Measurements from ENCODE around the gene IGBP1. TPM values are rescaled to one million over a fixed set of nuclear protein-coding genes. Genes with fewer than 3 reads are reported as not detected.

IGBP1 gene
- total RNA-seq, 1 experiment from 2014 or later = 35.2 TPM

DNA sequence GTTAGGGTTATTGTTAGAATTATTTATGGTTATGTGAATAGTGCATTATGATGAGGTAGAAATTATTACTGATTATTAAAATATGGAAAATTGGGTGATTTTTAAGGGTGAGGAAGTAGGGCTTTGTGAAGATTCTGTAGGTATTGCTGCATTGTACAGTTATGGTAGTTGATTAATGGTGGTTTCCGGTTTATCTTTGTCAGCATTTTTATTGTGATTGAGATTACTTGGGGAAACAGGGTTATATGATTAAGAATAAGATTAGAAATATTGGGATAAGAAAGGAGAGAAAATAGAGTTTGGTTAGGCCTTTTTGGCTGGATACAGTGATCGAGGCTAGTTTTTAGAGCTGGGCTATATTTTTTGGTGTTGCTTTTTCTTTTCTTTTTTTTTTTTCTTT lies 8.6 kb upstream of the IGBP1 start:
- no TSS peak for BruUV-seq (replicated peaks)
- CTCF ChIA-PET = no interaction called here

DNA sequence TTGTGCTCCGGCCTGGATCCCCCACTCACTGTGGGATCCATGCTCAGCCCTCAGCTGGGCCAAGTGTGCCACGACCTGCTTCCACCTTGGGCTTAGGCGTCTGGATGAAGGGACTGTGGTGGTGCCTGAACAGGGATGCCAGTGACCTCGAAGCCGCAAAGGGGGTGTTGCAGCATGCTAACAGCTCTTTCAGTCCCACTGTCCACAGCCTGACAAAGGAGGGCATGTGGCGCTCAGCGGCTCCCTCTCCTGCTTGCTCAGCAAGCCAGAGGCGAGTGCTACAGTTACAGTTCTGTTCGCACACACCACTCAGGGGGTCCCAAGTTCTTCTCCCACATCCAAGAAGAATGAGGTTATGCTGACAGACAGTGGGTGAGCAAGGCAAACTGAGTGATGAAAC lies 5.2 kb upstream of the IGBP1 start:
- H3K9me3 ChIP-seq (ENCODE audit: low read depth, low read length, poor library complexity, severe bottlenecking) = no peaks in the 10 kb centered on the region
- H3K36me3 ChIP-seq (ENCODE audit: insufficient read depth, low read length, poor library complexity, severe bottlenecking) = no peaks in the 10 kb centered on the region
- H3K4me1 ChIP-seq (ENCODE audit: insufficient read depth, low read length, poor library complexity, severe bottlenecking) = no peaks in the 10 kb centered on the region
- no TSS peak for BruUV-seq (replicated peaks)
- no peaks in the 10 kb centered on the region for H3K27me3 ChIP-seq (replicated peaks; ENCODE audit: insufficient read depth, low read depth, low read length, poor library complexity)
- intact Hi-C loops (cut with micrococcal nuclease; ENCODE audit: unreplicated experiment) = no loop called here
- H3K4me3 ChIP-seq (ENCODE audit: low read depth, low read length, poor library complexity, severe bottlenecking) = no peak overlapping the region
- no peak overlapping the region for H3K27ac ChIP-seq (ENCODE audit: low read depth, low read length, poor library complexity, severe bottlenecking)
- no peak for DNase-seq (ENCODE audit: low spot score)
- TF ChIP-seq EZH2 (IDR thresholded peaks at IDR 0.05; ENCODE audit: borderline replicate concordance, low read depth, low read length, poor library complexity, severe bottlenecking) = no peak
- TF ChIP-seq CTCF (conservative IDR thresholded peaks at IDR 0.05; ENCODE audit: low read depth, low read length) = no peak
- POLR2A ChIA-PET (ENCODE audit: low non-redundant PET) = no interaction called here
- CTCF ChIA-PET = no interaction called here

More for the DNA sequence above, 8.6 kb upstream of the IGBP1 start:
- H3K27ac ChIP-seq (ENCODE audit: low read depth, low read length, poor library complexity, severe bottlenecking) = no peak overlapping the region
- DNase-seq (ENCODE audit: low spot score) = no peak
- no peaks in the 10 kb centered on the region for H3K4me1 ChIP-seq (ENCODE audit: insufficient read depth, low read length, poor library complexity, severe bottlenecking)
- no peak overlapping the region for H3K4me3 ChIP-seq (ENCODE audit: low read depth, low read length, poor library complexity, severe bottlenecking)
- no peaks in the 10 kb centered on the region for H3K9me3 ChIP-seq (ENCODE audit: low read depth, low read length, poor library complexity, severe bottlenecking)
- H3K27me3 ChIP-seq (replicated peaks; ENCODE audit: insufficient read depth, low read depth, low read length, poor library complexity) = no peaks in the 10 kb centered on the region
- no peak for TF ChIP-seq EZH2 (IDR thresholded peaks at IDR 0.05; ENCODE audit: borderline replicate concordance, low read depth, low read length, poor library complexity, severe bottlenecking)
- TF ChIP-seq CTCF (conservative IDR thresholded peaks at IDR 0.05; ENCODE audit: low read depth, low read length) = no peak
- intact Hi-C loops (cut with micrococcal nuclease; ENCODE audit: unreplicated experiment) = no loop called here
- no peaks in the 10 kb centered on the region for H3K36me3 ChIP-seq (ENCODE audit: insufficient read depth, low read length, poor library complexity, severe bottlenecking)
- POLR2A ChIA-PET (ENCODE audit: low non-redundant PET) = no interaction called here

DNA sequence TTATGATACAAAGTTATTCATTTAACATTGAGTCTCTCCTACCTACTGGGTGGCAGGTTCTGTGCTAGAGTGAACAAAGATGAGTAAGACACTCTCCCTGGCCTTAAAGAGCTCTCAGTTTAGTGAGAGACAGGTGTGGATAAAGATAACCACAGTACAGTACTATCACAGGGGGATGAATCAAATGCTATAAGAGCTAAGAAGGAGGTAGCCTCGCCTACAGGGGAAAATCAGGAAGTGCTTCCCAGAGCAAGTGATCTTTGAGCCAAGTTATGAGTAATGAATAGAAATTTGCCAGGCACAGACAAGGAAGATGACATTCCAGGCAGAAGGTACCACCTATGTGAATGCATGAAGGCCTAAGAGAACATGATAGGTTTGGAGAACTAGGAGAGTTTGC lies 3.4 kb upstream of the IGBP1 start:
- no peak for DNase-seq (ENCODE audit: low spot score)
- no peaks in the 10 kb centered on the region for H3K4me1 ChIP-seq (ENCODE audit: insufficient read depth, low read length, poor library complexity, severe bottlenecking)
- H3K36me3 ChIP-seq (ENCODE audit: insufficient read depth, low read length, poor library complexity, severe bottlenecking) = no peaks in the 10 kb centered on the region
- CTCF ChIA-PET = no interaction called here
- no peaks in the 10 kb centered on the region for H3K9me3 ChIP-seq (ENCODE audit: low read depth, low read length, poor library complexity, severe bottlenecking)
- no TSS peak for BruUV-seq (replicated peaks)
- intact Hi-C loops (cut with micrococcal nuclease; ENCODE audit: unreplicated experiment) = no loop called here
- H3K27me3 ChIP-seq (replicated peaks; ENCODE audit: insufficient read depth, low read depth, low read length, poor library complexity) = no peaks in the 10 kb centered on the region
- no peak overlapping the region for H3K4me3 ChIP-seq (ENCODE audit: low read depth, low read length, poor library complexity, severe bottlenecking)
- TF ChIP-seq EZH2 (IDR thresholded peaks at IDR 0.05; ENCODE audit: borderline replicate concordance, low read depth, low read length, poor library complexity, severe bottlenecking) = no peak
- no peak for TF ChIP-seq CTCF (conservative IDR thresholded peaks at IDR 0.05; ENCODE audit: low read depth, low read length)
- no peak overlapping the region for H3K27ac ChIP-seq (ENCODE audit: low read depth, low read length, poor library complexity, severe bottlenecking)
- POLR2A ChIA-PET (ENCODE audit: low non-redundant PET) = no interaction called here
